Endothelial cell of umbilical vein (primary cell): Measurements from ENCODE around the gene LRRTM4.

ENCODE experiments used
- CTCF ChIP-seq, 2 donors: IDR thresholded peaks; 1 replicate in 1 of 2; 2 replicates in 1 of 2; pipeline ENCODE4 v1.5.1; 2011; ENCODE audit warnings: low read length in 2 of 2, mild to moderate bottlenecking in 2 of 2, moderate library complexity in 2 of 2, control low read depth in 1 of 2, inconsistent platforms in 1 of 2, low read depth in 1 of 2; ENCODE audit not compliant: insufficient read depth in 1 of 2; ENCODE audit errors: extremely low read depth in 1 of 2
- EZH2 ChIP-seq: IDR thresholded peaks from 2 replicates; pipeline ENCODE4 v1.6.1; 2012; ENCODE audit warnings: borderline replicate concordance, low read depth, mild to moderate bottlenecking, moderate library complexity, low read length, inconsistent platforms; ENCODE audit not compliant: severe bottlenecking
- JUN ChIP-seq: IDR thresholded peaks from 2 replicates; pipeline ENCODE4 v1.6.1; 2011; ENCODE audit warnings: borderline replicate concordance, low read depth; ENCODE audit not compliant: insufficient read length, insufficient read depth
- MAX ChIP-seq: IDR thresholded peaks from 2 replicates; pipeline ENCODE4 v1.6.1; 2011; ENCODE audit not compliant: insufficient read depth, insufficient read length
- MYC ChIP-seq: IDR thresholded peaks from one replicate; pipeline ENCODE4 v1.6.1; 2011; ENCODE audit warnings: mild to moderate bottlenecking, low read depth, low read length
- POLR2A ChIP-seq: IDR thresholded peaks from 2 replicates; pipeline ENCODE4 v1.6.1; 2012; ENCODE audit warnings: low read depth, mild to moderate bottlenecking, control low read depth, low read length
- POLR2AphosphoS5 ChIP-seq: IDR thresholded peaks from 2 replicates; pipeline ENCODE4 v1.6.1; 2012; ENCODE audit warnings: low read depth, mild to moderate bottlenecking, control low read depth, low read length, moderate library complexity; ENCODE audit not compliant: insufficient read depth

GRCh38 chr2:77310416-77310815 is 211.8 kb downstream of the LRRTM4 start:
- no peak for TF ChIP-seq POLR2A
- TF ChIP-seq CTCF (IDR thresholded peaks at IDR 0.05; ENCODE audit: extremely low read depth in 1 of 2, insufficient read depth in 1 of 2, low read depth in 1 of 2, low read length in 2 of 2), result no peak
- TF ChIP-seq POLR2AphosphoS5, result no peak
- TF ChIP-seq JUN, result no peak
- no peak for TF ChIP-seq MYC
- no peak for TF ChIP-seq MAX
- no peak for TF ChIP-seq EZH2
